ENCODE results near the gene UGP2. TPM values are rescaled to one million over a fixed set of nuclear protein-coding genes. Genes with fewer than 3 reads are reported as not detected.
"Not testable (repeated sequence)": the region's sequence is repeated elsewhere in the genome, so short reads cannot be mapped to it uniquely, and the experiment has no call there.

UGP2 gene
- total RNA-seq, 1 donor from 2014 or later, result 511 TPM

- DNase-seq (ENCODE audit: low spot score), result no peak
These were observed 1.5 kb upstream of the UGP2 start for GRCh38 chr2:63840081-63840784.

DNA sequence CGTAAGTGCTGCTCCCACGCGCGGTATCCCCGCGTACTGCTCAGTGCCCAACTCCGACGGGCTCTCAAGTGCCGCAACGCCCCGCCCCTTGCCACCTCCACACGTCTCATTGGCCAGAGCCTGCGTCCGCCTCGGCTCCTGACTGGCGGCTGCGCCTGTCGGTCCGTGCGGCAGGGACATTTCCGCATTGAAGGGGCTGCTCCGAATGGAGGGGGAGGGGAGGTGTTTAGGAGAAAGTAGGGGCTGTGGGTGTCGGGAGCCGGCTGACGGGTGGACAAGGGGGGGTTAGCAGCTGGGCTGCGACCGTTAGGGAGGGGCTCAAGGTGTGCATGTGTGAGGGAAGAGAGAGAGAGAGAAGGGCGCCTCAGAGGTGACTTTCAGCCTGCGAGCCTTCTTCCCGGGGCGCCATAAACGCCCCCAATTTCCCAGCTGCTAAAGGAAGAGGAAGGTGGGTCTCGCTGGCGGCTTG, 877 bp upstream of the UGP2 start:
- peak; percentile 99 for DNase-seq (ENCODE audit: low spot score)

DNA sequence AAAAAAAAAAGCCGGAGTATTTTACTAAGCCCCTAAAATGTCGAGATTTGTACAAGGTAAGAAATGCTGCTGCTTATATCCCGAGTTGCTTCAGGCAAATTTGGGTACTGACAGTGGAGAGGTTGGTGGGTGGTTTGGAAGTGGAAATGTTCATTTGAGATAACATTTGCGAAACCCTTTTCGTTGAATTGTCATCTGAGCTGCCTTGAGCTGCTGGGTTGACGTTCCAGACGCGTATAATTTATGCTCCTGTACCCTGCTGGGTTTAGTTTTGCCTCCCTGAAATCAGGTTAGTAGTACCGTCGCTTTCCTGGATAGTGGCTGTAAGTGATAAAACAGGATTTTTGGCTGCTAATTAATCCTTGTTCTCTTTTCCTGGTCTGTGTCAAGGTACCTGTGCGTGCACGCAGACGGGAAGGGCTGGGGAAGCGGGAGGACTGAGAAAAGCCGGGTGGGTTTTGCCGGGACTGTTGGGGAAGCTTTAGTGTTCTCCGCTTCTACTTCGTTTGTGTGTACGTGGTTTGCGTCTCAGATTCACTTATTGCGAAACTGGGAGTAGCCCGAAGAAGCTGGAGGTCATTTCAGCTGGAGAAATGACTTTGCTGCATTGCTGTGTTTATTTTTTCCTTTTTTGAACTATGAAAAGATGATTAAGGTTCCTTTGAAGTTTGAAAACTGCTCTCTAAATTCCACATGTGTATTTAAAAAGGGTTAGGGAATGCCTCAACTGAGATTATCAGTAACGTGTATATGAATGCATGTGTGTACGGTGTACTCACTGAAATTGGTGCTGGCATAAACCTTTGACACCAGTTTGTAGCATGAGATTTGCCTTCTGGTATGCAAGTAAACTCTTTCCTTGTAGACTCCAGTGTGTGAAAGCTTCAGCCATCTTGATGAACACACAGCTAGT, 709 bp downstream of the UGP2 start:
- peak; percentile 88 for DNase-seq (ENCODE audit: low spot score)

GRCh38 chr2:63843093-63843492, 1.4 kb downstream of the UGP2 start:
- DNase-seq (ENCODE audit: low spot score), result peak; percentile 6

GRCh38 chr2:63843791-63844190, 2.1 kb downstream of the UGP2 start:
- no peak for DNase-seq (ENCODE audit: low spot score)

- DNase-seq (ENCODE audit: low spot score), result no peak
These were observed 2.9 kb downstream of the UGP2 start for GRCh38 chr2:63844616-63845015.

DNA sequence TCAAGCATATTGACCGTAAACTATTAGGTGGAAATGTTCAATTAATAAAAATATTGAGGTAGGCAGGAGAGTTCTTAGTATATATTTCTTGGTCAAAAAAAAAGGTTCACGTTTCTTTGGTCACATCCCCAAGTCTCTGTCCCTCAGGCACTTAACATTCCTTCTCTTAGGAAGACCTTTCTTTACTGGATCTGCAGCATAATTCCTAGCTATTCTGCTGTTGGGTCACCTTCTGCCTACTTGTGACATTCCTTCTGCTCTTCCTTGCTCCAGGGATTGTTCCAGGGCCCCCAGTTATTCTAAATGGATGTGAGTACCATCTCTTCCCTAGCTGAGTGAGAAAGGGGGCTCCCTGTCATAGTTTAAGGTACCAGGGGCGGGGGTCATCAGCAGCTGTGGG, 4.2 kb downstream of the UGP2 start:
- DNase-seq (ENCODE audit: low spot score), result no peak

DNA sequence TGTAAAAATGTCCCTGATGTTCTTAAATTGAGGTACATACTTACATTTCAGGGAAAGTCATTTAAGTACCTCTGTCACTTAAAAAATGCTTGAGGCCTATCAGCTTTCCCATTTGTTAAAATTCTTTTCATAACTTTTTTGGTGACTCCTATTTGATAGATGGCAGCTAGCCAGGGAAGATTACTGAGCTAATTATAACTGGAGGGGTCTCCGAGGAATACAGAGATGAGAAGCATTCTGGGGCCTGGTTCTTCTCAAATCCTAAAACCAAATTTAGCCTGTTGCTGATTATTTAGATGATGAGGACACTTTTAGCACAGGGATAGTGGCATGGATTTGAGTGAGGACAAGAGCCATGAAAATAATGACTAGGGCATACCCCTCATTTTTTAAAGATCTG, 4.8 kb downstream of the UGP2 start:
- DNase-seq (ENCODE audit: low spot score), result peak; percentile 24

- DNase-seq (ENCODE audit: low spot score), result not testable (repeated sequence)
These were observed 5.9 kb downstream of the UGP2 start for GRCh38 chr2:63847571-63847970.

GRCh38 chr2:63849381-63850203, 7.9 kb downstream of the UGP2 start:
- peak; percentile 28 for DNase-seq (ENCODE audit: low spot score)

DNA sequence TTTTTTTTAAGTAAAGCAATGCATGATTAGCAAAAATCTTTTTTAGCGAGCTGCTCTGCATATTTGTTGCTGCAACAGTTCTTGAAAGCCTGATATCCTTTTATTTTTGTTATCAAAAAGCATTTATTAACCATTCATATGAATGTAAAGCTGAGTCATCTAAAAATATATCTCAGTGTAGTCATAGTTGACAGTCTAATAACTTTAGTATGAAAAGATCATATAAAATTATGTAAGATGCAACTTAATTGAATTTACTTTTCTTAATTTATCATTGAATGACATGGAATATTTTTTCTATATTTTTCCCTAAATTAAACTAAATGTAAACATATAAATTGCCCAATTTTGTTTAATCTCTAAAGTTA, 8.5 kb downstream of the UGP2 start:
- DNase-seq (ENCODE audit: low spot score), result no peak

GRCh38 chr2:63850649-63851048, 9.0 kb downstream of the UGP2 start:
- DNase-seq (ENCODE audit: low spot score), result no peak

DNA sequence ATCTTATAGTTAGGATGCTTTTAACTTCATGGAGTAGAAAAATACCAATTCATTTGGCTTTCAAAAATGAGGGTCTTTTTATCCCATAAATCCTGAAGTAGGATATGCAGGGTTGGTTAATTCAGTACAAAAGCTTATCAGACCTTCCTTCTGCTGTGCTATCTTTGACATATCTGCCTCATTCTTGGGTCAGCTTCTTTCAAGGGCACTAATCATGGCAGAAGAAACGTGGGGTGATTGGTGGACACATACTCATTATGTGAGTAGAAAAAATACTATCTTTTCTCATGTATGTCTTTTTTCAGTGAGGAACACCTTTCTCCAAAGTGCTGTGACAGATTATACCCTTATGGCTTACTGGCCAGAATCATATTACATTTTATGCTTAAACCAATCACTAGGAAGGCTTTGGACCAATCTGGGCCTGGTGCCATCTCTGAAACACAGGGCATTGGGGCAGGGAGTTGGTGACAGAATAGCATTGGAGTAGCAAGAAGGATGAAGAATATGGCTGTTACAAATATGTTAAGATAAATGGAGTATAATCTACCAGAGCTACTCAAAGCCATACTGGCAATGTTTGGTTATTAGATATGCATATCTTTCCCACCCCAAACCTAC, 10.1 kb downstream of the UGP2 start:
- DNase-seq (ENCODE audit: low spot score), result no peak

GRCh38 chr2:63853527-63854310, 12.0 kb downstream of the UGP2 start:
- peak; percentile 22 for DNase-seq (ENCODE audit: low spot score)

DNA sequence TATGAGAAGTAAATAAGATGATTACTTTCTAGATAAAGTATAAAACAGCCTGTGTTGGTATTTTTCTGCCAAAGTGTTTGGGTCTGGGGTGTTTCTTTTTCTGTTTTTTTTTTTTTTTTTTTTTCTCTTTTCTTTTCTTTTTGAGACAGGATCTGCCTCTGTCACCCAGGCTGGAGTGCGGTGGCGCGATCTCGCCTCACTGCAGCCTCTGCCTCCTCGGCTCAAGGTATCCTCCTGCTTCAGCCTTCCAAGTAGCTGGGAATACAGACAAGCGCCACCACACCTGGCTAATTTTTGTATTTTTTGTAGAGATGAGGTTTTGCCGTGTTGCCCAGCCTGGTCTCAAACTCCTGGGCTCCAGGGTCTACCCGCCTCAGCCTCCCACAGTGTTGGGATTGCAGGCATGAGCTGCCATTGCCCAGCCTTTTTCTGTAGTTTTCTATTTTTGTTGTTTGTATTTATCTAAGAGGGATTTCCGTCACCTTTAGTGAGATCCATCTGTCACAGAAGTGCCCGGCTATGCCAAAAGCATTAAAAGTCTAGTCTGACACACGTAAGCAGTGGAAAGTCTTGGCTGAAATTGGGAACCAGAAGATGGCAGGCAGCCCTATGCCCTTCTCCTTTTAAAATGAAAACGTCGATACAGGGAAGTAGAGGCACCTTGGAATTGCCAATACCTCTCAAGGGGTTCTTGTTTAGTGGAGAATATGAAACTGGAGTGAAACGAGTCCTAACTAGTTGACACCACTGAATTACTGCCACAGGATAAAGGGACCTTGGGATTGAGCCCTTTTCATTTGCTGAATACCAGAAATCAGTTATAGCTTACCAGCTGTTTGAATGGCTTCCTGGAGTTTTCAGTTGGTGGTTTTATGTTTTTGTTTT, 14.0 kb downstream of the UGP2 start:
- no peak for DNase-seq (ENCODE audit: low spot score)

DNA sequence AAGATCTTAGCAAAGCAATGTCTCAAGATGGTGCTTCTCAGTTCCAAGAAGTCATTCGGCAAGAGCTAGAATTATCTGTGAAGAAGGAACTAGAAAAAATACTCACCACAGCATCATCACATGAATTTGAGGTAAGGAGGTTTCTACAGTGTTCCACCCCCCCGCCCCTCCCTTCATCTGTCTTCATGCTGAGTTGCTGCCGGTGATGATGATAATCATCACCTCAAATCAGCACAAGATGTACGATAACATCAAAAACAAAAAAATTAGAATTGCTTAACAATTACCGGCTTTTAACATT, 14.6 kb downstream of the UGP2 start:
- no peak for DNase-seq (ENCODE audit: low spot score)

DNA sequence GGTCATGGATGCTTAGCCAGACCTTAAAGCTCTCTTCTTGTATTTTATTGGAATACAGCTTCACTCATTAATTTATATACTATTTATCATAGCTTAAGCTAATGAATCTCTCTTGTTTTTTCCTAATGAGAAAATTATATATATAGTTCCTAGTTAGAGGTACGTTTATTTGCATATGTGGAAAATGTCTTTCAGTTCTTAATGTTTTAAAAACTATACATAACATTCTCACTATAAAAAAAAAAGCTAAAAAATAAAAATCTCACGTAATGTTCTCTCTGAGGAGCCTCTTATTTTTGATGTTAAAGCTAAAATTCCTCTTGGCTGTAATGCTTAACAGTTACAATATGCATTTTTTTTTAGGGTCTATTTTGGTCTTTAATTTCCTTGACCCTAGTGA, 16.6 kb downstream of the UGP2 start:
- no peak for DNase-seq (ENCODE audit: low spot score)

DNA sequence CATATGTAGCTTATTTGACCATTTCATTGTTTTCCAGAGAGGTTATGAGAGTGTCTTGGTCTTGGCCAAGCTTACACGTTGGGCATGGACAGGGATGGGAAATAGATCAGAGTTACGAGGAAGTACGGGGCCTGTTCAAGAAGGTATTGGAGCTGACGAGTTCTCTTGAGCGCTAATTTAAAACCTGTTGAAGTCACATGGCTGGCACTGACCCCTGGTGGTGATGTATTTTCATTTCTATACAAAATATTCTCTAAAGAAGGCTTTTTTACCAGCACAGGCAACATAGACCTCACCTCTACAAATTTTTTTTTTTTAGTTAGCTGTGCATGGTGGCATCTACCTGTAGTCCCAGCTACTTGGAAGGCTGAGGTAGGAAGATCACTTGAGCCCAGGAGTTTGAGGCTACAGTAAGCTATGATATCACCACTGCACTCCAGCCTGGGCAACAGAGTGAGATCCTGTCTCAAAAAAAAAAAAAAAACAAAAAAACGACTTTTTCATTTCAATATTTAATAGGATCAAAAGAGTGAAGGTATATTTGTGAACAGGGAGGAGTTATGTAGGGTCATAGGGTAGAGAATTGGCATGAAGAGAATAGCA, 19.6 kb downstream of the UGP2 start:
- DNase-seq (ENCODE audit: low spot score), result peak; percentile 69

- no peak for DNase-seq (ENCODE audit: low spot score)
These were observed 21.1 kb downstream of the UGP2 start for GRCh38 chr2:63862806-63863205.

All from umbilical cord (tissue), 2 donors.